AG09319 (cell line): ENCODE measurements around the gene KRT6A.

Experiments used
- DNase-seq: peaks from one replicate; pipeline ENCODE4 v3.0.0-alpha.2; 2010; ENCODE audit warnings: low read depth; ENCODE audit errors: extremely low read depth
- CTCF ChIP-seq: IDR thresholded peaks from 2 replicates; pipeline ENCODE4 v1.5.1; 2011; ENCODE audit warnings: low read depth, mild to moderate bottlenecking, inconsistent platforms, low read length, moderate library complexity

Gene KRT6A

GRCh38 chr12:52443966-52444365, 49.1 kb downstream of the KRT6A start:
- no peak for TF ChIP-seq CTCF
- DNase-seq = no peak

GRCh38 chr12:52442600-52443061, 50.4 kb downstream of the KRT6A start:
- TF ChIP-seq CTCF = no peak
- no peak for DNase-seq

- no peak for TF ChIP-seq CTCF
- no peak for DNase-seq
Observed at GRCh38 chr12:52441320-52441911, 51.6 kb downstream of the KRT6A start.

- no peak for DNase-seq
Observed at GRCh38 chr12:52440821-52441319, 52.2 kb downstream of the KRT6A start.

GRCh38 chr12:52439845-52440244, 53.2 kb downstream of the KRT6A start:
- no peak for TF ChIP-seq CTCF
- DNase-seq = no peak

More at GRCh38 chr12:52440821-52441319, 52.2 kb downstream of the KRT6A start:
- TF ChIP-seq CTCF = no peak

- DNase-seq = no peak
- TF ChIP-seq CTCF = no peak
Observed at GRCh38 chr12:52439420-52439819, 53.6 kb downstream of the KRT6A start.

- DNase-seq = no peak
- TF ChIP-seq CTCF = no peak
Observed at GRCh38 chr12:52438305-52439301, 54.5 kb downstream of the KRT6A start.
